NCI-H2227 (cell line): ENCODE data around the gene ATXN1.

ENCODE experiments used
- DNase-seq: peaks from one replicate; lab custom pipeline; 2025; ENCODE audit not compliant: unreplicated experiment; lab: John Stamatoyannopoulos, UW

The ATXN1 gene

DNA sequence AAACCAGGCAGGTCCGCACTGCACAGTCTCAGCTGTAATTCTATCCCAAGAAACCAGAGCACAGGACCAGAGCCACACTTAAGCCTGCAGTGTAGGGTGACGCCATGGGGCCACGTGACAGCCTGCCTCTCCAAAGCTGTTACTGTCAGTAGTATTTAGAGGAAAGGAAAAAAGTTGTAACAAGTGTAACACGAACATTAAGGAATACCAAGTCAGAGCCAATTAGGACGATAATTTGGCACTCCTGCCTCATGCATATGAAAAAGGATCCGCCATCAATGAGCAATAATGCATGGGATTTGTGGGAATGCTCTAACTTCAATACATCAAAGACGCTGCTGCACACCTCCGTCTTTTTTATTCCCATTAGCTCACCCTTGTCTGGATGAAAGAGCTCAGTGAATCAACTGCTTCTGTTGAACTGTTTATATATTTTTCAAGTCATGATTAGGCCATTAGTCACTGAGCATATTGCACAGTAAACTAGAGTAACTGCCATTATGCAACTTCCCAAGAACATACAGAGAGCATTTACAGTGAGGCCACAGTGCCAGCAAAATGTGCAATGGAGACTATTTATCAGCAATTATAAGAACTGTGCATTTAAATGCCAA is 79.9 kb downstream of the ATXN1 start:
- DNase-seq, result no peak

DNA sequence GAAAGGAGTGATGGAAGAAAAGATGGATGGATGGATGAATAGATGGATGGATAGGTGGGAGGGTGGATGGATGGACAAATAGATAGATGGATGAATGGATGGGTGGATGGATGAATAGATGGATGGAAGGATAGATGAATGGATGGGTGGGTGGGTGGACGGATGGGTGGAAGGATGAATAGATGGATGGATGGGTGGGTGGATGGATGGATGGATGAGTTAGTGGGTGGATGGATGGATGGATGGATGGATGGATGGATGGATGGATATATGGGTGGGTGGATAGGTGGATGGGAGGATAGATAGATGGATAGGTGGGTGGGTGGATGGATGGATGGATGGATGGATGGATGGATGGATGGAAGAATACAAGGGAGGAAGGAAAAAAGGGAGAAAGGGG is 82.2 kb downstream of the ATXN1 start:
- DNase-seq, result no peak

DNA sequence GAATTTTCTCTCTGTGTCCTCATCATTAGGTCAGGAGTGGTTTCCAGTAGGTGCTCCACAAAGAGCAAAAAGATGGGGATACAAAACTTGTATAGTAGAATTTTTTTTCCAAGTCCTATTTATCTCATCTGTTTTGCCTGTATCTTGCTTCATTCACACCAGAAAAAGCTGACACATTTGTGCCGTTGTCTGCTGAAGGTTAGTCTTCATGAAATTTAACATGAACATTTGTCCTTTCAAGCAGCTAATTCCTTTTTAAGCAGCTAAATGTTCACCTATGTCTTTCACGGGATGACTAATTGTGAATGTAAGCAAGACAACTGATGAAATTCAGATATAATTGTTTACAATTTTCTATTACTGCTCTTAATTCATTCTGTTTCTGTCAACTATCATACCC is 83.8 kb downstream of the ATXN1 start:
- no peak for DNase-seq

DNA sequence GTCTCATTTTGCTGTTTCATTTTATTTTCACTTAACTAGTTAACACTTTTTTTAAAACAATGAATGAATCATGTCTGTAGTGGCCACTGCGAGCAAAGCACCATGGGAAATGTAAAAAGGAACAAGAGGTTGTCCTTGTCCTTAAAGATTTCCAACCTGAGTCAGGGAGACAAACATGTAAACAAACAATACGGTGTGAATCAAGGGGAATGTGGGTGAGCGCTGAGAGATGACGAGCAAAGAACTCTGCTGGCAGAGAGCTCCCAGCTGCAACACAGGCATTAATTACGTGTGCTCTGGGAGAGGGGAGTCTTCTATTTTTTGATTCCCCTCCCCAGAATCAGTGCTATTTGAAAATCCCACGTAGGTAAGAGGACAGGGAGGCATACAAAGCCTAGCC is 84.3 kb downstream of the ATXN1 start:
- no peak for DNase-seq

- DNase-seq, result no peak
Observed at GRCh38 chr6:16676376-16676775, 84.9 kb downstream of the ATXN1 start.

GRCh38 chr6:16674801-16675392 is 86.4 kb downstream of the ATXN1 start:
- DNase-seq, result no peak

GRCh38 chr6:16673011-16673797 is 88.1 kb downstream of the ATXN1 start:
- no peak for DNase-seq

DNA sequence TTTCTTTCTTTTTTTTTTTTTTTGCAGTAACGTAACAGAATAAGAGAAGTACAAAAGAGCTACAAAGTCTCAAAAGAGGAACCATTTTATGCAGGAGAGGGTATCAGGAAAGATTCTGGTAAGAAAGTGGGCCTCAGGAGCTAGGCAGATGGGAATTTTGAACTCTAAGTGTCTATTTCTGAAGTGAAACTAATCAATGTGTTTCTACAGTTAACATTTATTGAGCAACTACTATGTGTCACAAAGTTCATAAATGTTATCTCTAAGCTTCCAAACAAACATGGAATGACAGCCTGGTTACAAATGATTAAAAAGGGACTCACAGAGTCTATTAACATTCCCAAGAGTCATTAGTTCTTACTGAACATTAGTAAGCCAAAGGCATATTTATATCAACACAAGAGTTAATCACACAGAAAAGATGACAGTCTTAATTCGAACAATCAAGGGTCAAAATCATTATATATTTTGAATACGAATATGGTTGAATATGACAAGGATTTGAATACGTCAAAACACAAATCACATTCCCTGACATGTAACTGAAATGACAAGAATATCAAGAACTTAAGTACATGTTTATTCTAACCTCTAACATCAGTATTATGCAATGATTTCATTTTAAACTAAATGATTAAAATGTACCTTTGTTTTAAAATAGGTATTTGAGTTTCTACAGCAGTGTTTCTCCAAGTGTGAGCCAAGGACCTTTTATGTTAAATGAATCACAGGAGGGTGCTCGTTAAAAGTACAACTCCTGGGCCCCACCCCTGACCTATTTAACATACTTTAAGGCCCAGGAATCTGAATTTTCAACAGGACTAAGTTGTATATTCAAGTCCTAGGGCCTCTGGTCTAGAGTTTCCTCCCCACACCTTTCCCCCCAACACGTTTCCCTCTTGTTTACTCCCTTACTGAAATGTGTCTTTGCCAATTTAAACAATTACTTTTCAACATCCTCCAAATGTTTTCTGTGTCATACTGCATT is 89.7 kb downstream of the ATXN1 start:
- no peak for DNase-seq

DNA sequence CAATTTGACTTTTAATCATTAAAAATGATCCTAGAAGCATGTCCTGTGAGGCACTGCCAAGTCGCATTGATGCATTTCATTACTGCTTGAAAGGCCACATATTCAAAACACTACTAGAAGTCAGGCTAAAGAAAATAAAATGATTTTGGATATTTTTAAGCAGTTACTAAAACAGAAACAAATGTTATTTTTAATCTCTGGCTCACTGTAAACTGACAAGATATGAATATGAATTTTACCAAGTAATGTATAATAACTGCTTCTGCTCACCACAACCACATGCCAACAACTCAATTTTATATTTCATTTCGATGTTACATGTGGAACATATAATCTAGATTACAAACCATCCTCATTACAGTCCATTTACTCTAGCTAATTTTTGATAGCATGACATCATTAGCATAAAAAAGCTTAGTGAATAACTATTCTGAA is 90.6 kb downstream of the ATXN1 start:
- no peak for DNase-seq

GRCh38 chr6:16670183-16670582 is 91.1 kb downstream of the ATXN1 start:
- DNase-seq, result no peak

DNA sequence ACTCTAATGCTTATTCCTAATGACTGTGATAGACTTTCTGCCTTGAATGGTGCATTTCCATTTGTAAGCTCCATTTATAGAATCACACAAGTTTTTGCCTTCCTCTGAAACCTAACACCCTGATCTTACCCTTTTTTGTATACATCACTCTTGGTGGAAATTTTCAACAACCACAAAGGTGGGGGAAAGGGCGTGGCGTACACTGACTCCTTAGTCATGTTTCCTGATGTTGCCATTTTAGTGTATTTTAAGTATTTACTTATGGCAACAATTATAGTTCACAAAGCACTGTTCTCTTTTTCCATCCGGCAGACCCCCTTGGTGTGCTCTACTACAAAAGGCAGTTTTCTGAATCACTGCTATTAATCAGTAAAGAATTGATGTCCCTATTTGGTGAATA is 92.0 kb downstream of the ATXN1 start:
- no peak for DNase-seq

- no peak for DNase-seq
Observed at GRCh38 chr6:16667509-16667908, 93.8 kb downstream of the ATXN1 start.

GRCh38 chr6:16665992-16666391 is 95.3 kb downstream of the ATXN1 start:
- no peak for DNase-seq

DNA sequence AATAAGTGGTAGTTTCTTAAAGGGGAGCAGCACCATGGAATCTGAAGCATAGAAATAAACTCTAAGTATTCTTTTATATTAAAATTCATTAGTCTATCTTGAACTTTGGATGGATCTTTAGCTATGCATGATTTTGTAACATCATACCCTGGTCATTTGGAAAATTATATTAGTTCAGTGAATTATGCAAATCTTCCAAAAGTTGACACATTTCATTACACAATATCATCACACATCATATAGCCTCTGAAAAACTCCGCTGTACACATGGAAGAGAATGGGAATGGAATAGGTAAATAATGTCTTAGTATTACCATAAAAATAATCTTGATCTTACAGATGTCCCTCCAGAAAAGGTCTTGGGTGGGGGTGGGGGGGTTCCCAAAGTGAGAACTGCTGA is 96.1 kb downstream of the ATXN1 start:
- DNase-seq, result no peak

DNA sequence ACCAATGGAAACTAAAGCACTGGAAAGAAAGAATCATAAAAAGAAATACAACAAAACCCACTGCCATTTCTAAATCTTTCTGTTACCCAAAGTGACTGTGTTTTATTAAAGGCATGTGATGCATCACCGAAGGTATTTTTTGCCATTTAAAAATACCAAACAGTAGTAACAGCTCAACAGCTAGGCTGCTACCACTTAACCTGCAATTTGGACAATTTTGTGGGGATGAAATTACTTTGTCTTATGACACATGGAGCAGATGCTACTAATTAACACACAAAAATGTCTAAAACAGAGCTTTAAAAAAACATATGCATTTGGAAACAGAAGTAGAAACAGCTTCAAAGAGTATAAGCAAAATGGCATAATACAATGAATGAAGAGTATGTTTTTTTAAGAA is 97.4 kb downstream of the ATXN1 start:
- no peak for DNase-seq

- DNase-seq, result no peak
Observed at GRCh38 chr6:16660157-16660497, 101.1 kb downstream of the ATXN1 start.

DNA sequence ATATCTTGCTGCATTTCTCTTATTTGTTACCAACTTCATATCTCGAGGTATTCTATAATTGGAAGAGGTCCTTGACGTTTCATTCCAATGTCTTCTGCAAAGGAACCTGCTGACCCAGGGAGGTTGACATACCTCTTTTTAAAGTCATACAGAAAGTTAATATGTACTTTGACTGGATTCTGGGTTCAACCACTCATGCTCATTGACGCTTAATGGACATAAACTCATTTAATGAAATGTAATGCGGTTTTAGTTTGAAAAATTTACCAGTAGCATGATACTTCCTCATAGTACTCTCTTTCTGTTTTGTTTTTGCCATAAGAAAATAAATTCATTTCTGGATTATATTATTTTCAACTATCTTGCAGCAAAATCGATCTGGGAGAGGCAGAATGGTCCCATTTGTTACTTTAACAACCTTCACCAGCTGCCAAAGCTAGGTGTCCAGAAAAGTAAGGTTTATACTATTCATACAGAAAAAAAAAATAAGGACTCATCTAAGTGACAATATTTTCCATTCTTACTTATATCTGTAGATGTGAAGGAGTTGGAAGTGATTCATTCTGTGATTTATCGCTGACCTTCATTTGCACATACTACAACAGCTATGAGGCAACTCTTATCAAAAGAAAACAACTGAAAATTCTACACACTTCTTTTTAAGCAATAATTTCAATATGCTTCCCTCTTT is 101.6 kb downstream of the ATXN1 start:
- no peak for DNase-seq

DNA sequence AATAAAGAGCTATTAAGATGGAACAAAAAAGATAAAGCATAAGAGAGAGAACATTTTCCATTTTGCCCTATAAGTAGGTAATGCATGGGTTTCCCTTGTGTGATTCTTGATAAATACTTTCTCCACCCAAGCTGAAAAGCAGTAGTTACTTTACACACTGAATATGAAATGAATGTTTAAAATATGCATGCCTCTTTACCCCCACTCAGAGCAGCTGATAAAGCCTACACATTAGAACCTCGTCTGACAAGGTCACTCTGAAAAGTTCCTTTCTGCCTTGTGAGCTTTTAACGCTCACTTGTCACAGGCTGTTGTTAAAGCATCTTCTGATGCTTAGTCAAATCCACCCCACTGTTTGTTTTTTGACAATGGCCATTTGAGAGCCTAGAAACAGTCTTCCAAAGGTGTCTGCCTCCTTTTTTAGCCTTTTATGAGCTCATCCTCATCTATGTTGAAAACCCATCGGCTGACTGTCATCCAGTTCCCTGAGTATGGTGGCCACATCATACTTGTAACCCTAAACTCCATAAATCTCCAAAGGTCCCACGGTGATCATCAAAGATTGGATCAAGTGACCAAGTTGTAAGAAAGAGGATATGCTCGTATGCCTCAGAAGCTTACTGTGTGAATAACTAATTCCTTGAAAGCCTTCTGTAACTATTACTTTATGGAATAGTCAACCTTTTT is 102.8 kb downstream of the ATXN1 start:
- DNase-seq, result no peak

DNA sequence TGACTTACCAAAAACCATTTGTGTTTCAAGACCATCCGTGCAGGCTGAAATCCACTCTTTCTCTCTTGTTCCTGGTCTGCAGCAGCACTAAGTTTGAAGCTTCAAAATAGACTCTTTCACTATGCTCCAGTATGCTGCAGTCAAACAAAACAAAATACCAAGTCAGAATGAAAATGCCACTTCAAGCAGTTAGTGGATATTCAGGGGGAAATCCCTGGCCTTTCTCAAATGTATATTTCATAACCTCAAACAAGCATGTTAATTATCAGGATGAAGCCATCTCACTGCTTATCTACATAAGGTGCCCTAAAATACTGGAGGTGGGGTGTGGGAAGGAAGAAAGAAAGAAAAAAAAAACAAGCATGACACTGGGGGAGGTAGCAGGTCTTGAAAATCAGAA is 103.5 kb downstream of the ATXN1 start:
- DNase-seq, result no peak

DNA sequence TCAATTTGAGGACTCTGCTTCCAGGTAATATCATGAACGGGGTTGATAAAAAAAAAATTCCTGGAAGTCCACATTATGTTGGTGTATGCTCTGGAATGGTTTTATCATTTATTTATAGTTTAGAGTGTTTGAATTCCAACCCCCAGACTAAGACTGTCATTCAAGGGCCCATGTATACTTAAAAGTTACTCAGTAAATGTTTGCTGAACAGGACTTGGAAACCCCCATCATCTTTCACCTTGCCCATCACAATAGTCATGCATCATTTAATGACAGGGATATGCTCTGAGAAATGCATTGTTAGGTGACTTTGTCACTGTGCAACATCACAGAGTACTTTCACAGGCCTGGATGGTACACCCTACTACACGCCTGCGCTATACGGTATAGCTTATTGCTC is 104.8 kb downstream of the ATXN1 start:
- DNase-seq, result no peak
